IPS-18a (cell line): Measurements from ENCODE around the gene EPHA6.

ENCODE experiments used
- H3K27ac ChIP-seq: one replicate; pipeline ENCODE4 v1.5.1; 2013; ENCODE audit warnings: low read length
- H3K27me3 ChIP-seq: one replicate; pipeline ENCODE4 v1.6.1; 2013; ENCODE audit warnings: mild to moderate bottlenecking, low read length; ENCODE audit not compliant: control insufficient read depth, insufficient read depth
- H3K36me3 ChIP-seq: one replicate; pipeline ENCODE4 v1.6.1; 2013; ENCODE audit warnings: low read depth, low read length; ENCODE audit not compliant: control insufficient read depth
- H3K4me1 ChIP-seq: one replicate; pipeline ENCODE4 v1.6.1; 2013; ENCODE audit warnings: low read depth, low read length; ENCODE audit not compliant: control insufficient read depth
- H3K4me3 ChIP-seq: one replicate; pipeline ENCODE4 v1.5.1; 2013; ENCODE audit warnings: low read length
- H3K9ac ChIP-seq: one replicate; pipeline ENCODE4 v1.6.1; 2013; ENCODE audit warnings: mild to moderate bottlenecking, low read length, moderate library complexity
- H3K9me3 ChIP-seq: one replicate; pipeline ENCODE4 v1.6.1; 2013; ENCODE audit warnings: low read depth, low read length; ENCODE audit not compliant: control insufficient read depth

EPHA6 gene

DNA sequence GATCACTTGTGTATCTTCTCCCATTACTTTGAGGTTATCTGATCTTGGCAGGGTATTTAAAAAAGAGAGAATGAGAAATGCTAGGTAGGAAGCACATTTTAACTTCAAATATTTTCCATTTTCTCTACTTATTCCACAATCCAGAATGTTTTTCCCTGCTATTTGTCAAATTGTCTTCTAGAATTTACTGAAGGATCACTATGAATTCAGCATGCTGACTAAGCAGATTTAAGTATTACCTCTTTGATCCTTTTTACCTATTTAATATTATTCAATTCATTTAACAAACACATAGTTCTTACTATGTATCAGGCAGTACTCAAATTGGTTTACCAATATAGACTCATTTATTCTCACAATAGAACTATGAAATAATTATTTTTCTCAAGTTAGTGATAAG is 486.7 kb downstream of the EPHA6 start:
- no peaks in the 10 kb centered on the region for H3K4me1 ChIP-seq
- no peaks in the 10 kb centered on the region for H3K36me3 ChIP-seq
- no peak overlapping the region for H3K9ac ChIP-seq
- H3K27ac ChIP-seq, result no peak overlapping the region
- no peaks in the 10 kb centered on the region for H3K27me3 ChIP-seq
- no peak overlapping the region for H3K4me3 ChIP-seq
- H3K9me3 ChIP-seq, result no peaks in the 10 kb centered on the region

- H3K9ac ChIP-seq, result no peak overlapping the region
- no peaks in the 10 kb centered on the region for H3K9me3 ChIP-seq
- no peak overlapping the region for H3K4me3 ChIP-seq
- H3K4me1 ChIP-seq, result no peaks in the 10 kb centered on the region
- no peaks in the 10 kb centered on the region for H3K27me3 ChIP-seq
- no peaks in the 10 kb centered on the region for H3K36me3 ChIP-seq
- H3K27ac ChIP-seq, result no peak overlapping the region
Observed at GRCh38 chr3:97306226-97306625, 491.8 kb downstream of the EPHA6 start.

GRCh38 chr3:97338375-97338774 is 524.0 kb downstream of the EPHA6 start:
- Histone ChIP-seq H3K27me3 (no peaks in the 10 kb centered on the region), H3K9me3 (no peaks in the 10 kb centered on the region), H3K36me3 (no peaks in the 10 kb centered on the region), H3K9ac (no peak overlapping the region), H3K27ac (no peak overlapping the region), H3K4me1 (no peaks in the 10 kb centered on the region), H3K4me3 (no peak overlapping the region)

DNA sequence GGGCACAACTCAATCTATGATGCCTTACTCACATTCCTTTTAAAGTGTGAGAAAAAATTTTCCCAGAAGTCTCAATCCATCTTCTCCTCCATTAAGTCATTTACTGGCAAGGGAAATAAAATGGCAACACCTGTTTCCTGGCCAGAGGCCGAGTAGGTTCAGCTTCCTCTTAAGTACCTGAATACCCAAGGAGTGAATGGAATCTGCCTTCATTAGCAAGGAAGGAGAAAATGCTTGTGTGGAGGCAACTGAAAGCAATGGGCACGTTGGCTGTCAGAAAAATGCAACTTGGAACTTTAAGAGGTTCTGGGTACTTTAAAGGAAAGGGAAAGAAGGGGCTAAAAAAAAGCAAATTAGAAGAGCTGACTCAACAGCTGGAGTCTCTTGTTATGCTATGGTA is 526.5 kb downstream of the EPHA6 start:
- H3K27ac ChIP-seq, result no peak overlapping the region
- no peaks in the 10 kb centered on the region for H3K4me1 ChIP-seq
- H3K9me3 ChIP-seq, result no peaks in the 10 kb centered on the region
- H3K36me3 ChIP-seq, result no peaks in the 10 kb centered on the region
- H3K27me3 ChIP-seq, result no peaks in the 10 kb centered on the region
- H3K9ac ChIP-seq, result no peak overlapping the region
- H3K4me3 ChIP-seq, result no peak overlapping the region

- Histone ChIP-seq H3K27me3 (no peaks in the 10 kb centered on the region), H3K4me3 (no peak overlapping the region), H3K9ac (no peak overlapping the region), H3K27ac (no peak overlapping the region), H3K4me1 (no peaks in the 10 kb centered on the region), H3K9me3 (no peaks in the 10 kb centered on the region), H3K36me3 (no peaks in the 10 kb centered on the region)
Observed at GRCh38 chr3:97347780-97348179, 533.4 kb downstream of the EPHA6 start.

DNA sequence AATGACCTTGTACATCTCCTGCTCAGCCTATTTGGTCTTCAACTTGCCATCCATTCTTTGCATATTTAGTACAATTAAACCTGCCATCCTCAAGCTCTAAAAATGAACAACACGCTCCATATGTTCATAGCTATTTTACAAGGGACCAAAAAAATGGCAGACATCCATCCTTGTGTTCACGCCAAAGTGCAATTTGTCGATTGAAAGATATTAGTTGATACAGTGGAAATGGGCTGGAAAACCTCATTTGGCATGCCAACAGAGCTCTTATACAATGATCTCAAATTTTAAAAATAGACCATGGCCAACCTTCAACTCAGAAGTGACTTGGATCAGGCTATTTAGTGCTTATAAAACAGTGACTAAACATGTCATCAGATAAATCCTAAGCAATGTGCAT is 536.6 kb downstream of the EPHA6 start:
- H3K4me3 ChIP-seq, result no peak overlapping the region
- H3K27me3 ChIP-seq, result no peaks in the 10 kb centered on the region
- H3K9me3 ChIP-seq, result no peaks in the 10 kb centered on the region
- H3K9ac ChIP-seq, result no peak overlapping the region
- H3K27ac ChIP-seq, result no peak overlapping the region
- no peaks in the 10 kb centered on the region for H3K4me1 ChIP-seq
- no peaks in the 10 kb centered on the region for H3K36me3 ChIP-seq

DNA sequence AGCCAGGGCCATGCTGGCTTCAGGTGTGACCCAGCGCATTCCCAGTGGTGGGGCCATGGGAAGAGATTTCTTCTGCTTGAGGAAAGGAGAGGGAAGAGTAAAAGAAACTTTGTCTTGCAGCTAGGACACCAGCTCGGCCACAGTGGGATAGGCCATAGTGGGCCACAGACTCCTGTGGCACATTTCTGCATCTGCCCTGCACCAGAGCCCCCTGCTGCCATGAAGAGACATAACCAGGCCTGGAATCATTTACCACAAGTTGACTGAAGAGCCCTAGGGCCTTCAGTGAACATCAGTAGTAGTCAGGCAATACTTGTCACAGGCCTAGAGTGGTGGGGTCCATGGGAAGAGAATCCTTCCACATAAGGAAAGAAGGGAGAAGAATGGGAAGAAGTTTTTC is 538.8 kb downstream of the EPHA6 start:
- Histone ChIP-seq H3K4me1 (no peaks in the 10 kb centered on the region), H3K9me3 (no peaks in the 10 kb centered on the region), H3K9ac (no peak overlapping the region), H3K36me3 (no peaks in the 10 kb centered on the region), H3K27ac (no peak overlapping the region), H3K4me3 (no peak overlapping the region), H3K27me3 (no peaks in the 10 kb centered on the region)

- Histone ChIP-seq H3K4me3 (no peak overlapping the region), H3K9me3 (no peaks in the 10 kb centered on the region), H3K4me1 (peaks cover 15% of the 10 kb centered on the region), H3K27ac (no peak overlapping the region), H3K36me3 (no peaks in the 10 kb centered on the region), H3K9ac (peak overlapping the region; percentile 4), H3K27me3 (no peaks in the 10 kb centered on the region)
Observed at GRCh38 chr3:97359977-97360376, 545.6 kb downstream of the EPHA6 start.

- H3K36me3 ChIP-seq, result no peaks in the 10 kb centered on the region
- H3K9me3 ChIP-seq, result no peaks in the 10 kb centered on the region
- H3K4me3 ChIP-seq, result no peak overlapping the region
- peaks cover 15% of the 10 kb centered on the region for H3K4me1 ChIP-seq
- H3K9ac ChIP-seq, result no peak overlapping the region
- H3K27me3 ChIP-seq, result no peaks in the 10 kb centered on the region
- no peak overlapping the region for H3K27ac ChIP-seq
Observed at GRCh38 chr3:97360804-97361203, 546.4 kb downstream of the EPHA6 start.

- Histone ChIP-seq H3K27me3 (no peaks in the 10 kb centered on the region), H3K4me1 (peaks cover 7% of the 10 kb centered on the region), H3K9ac (no peak overlapping the region), H3K4me3 (no peak overlapping the region), H3K36me3 (no peaks in the 10 kb centered on the region), H3K9me3 (peaks cover 12% of the 10 kb centered on the region), H3K27ac (no peak overlapping the region)
Observed at GRCh38 chr3:97384583-97384982, 570.2 kb downstream of the EPHA6 start.

DNA sequence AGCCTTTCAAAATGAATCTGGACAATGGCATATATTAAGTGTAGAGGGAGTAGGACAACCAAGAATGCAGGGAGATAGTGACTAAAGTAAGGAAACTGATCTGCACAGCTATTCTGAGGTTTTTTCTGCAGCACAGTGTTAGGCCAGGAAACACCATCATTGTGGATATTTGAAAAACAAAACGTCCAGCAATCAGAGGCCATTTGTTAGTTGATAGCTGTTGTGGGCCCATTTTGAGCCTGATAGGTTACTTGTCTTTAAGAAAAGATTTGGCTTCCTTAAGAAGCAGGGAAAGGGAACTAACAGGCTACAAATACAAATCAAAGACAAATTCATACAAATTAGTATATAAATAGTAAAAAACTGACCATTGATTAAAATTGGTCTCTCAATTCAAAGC is 574.4 kb downstream of the EPHA6 start:
- Histone ChIP-seq H3K27ac (no peak overlapping the region), H3K4me3 (no peak overlapping the region), H3K36me3 (no peaks in the 10 kb centered on the region), H3K4me1 (peaks cover 12% of the 10 kb centered on the region), H3K9me3 (peaks cover 12% of the 10 kb centered on the region), H3K27me3 (no peaks in the 10 kb centered on the region), H3K9ac (no peak overlapping the region)

- Histone ChIP-seq H3K4me1 (peaks cover 12% of the 10 kb centered on the region), H3K36me3 (no peaks in the 10 kb centered on the region), H3K9me3 (peaks cover 12% of the 10 kb centered on the region), H3K27me3 (no peaks in the 10 kb centered on the region), H3K4me3 (no peak overlapping the region), H3K9ac (no peak overlapping the region), H3K27ac (no peak overlapping the region)
Observed at GRCh38 chr3:97389936-97390335, 575.5 kb downstream of the EPHA6 start.
